Caco-2 (cell line): ENCODE data around the gene FAM47E. TPM values are rescaled to one million over a fixed set of nuclear protein-coding genes. Genes with fewer than 3 reads are reported as not detected.
A peak's percentile ranks its signal among the peaks of the same experiment; 100 is the strongest.

ENCODE experiments used
- BruUV-seq: library from RNA; stranded (reverse); fragments of 400-500 nt; replicated peaks from 2 replicates; lab custom pipeline; 2021; lab: Mats Ljungman, UMichigan
- CTCF ChIA-PET: fragments of 300-600 bp; sonication (Branson Sonifier 250); formaldehyde crosslinking; loops from one replicate; lab custom pipeline; 2022; ENCODE audit warnings: antibody characterized with exemption; lab: Charles Lee
- POLR2A ChIA-PET: fragments of 300-600 bp; sonication (Branson Sonifier 250); formaldehyde crosslinking; loops from one replicate; lab custom pipeline; 2022; ENCODE audit warnings: antibody characterized with exemption; lab: Charles Lee
- DNase-seq, 2 experiments: peaks; one replicate each; pipeline versions ENCODE4 v3.0.0 to v3.0.0-alpha.2; 2020 to 2022
- H3K27me3 ChIP-seq: replicated peaks from 2 replicates; pipeline ENCODE4 v1.6.0; 2011; ENCODE audit warnings: low read length; ENCODE audit not compliant: control insufficient read depth, insufficient read depth
- H3K36me3 ChIP-seq: 2 replicates; pipeline ENCODE4 v1.5.1; 2011; ENCODE audit warnings: low read length; ENCODE audit not compliant: control insufficient read depth, insufficient read depth
- H3K4me1 ChIP-seq: fragments of 250-450 bp; sonication (Bioruptor Pico); 2 replicates; pipeline ENCODE4 v1.5.1; 2020; ENCODE audit warnings: mild to moderate bottlenecking
- H3K4me3 ChIP-seq: 2 replicates; pipeline ENCODE4 v1.5.1; 2011; ENCODE audit warnings: low read depth, mild to moderate bottlenecking, control low read depth, low read length
- H3K9me3 ChIP-seq: fragments of 250-450 bp; sonication (Bioruptor Pico); 2 replicates; pipeline ENCODE4 v1.5.1; 2020; ENCODE audit warnings: mild to moderate bottlenecking, moderate library complexity
- H3K27ac Mint-ChIP-seq: one replicate; pipeline ENCODE4 v1.8.0; 2022; ENCODE audit warnings: mixed read lengths; ENCODE audit not compliant: unreplicated experiment
- H3K27me3 Mint-ChIP-seq: one replicate; pipeline ENCODE4 v1.8.0; 2022; ENCODE audit warnings: mixed read lengths; ENCODE audit not compliant: insufficient read depth, unreplicated experiment
- H3K36me3 Mint-ChIP-seq: one replicate; pipeline ENCODE4 v1.8.0; 2022; ENCODE audit warnings: mild to moderate bottlenecking, mixed read lengths; ENCODE audit not compliant: insufficient read depth, unreplicated experiment
- H3K4me1 Mint-ChIP-seq: one replicate; pipeline ENCODE4 v1.8.0; 2022; ENCODE audit warnings: low read depth, mixed read lengths; ENCODE audit not compliant: unreplicated experiment
- H3K4me3 Mint-ChIP-seq: one replicate; pipeline ENCODE4 v1.8.0; 2022; ENCODE audit warnings: mild to moderate bottlenecking, moderate library complexity, mixed read lengths; ENCODE audit not compliant: unreplicated experiment
- H3K9me3 Mint-ChIP-seq: one replicate; pipeline ENCODE4 v1.8.0; 2022; ENCODE audit warnings: mixed read lengths; ENCODE audit not compliant: unreplicated experiment
- CTCF ChIP-seq, 2 experiments: fragments of 200-600 bp in 1 of 2; IDR thresholded peaks; 1 replicate in 1 of 2; 2 replicates in 1 of 2; pipeline versions ENCODE4 v1.5.1 to v1.8.0; 2011 to 2022; ENCODE audit warnings: antibody characterized with exemption in 1 of 2, control low read depth in 1 of 2, inconsistent platforms in 1 of 2, low read depth in 1 of 2, low read length in 1 of 2, mild to moderate bottlenecking in 1 of 2, moderate library complexity in 1 of 2; ENCODE audit not compliant: insufficient read depth in 1 of 2, severe bottlenecking in 1 of 2, unreplicated experiment in 1 of 2
- intact Hi-C: fragments of 100-400 bp; cut with micrococcal nuclease; formaldehyde crosslinking; loops from one replicate; pipeline ENCODE4 v1.10.0; 2022; ENCODE audit not compliant: unreplicated experiment
- total RNA-seq: library from RNA; stranded (reverse); gene quantifications from 2 replicates; pipeline ENCODE4 v1.2.3, GENCODE V29; 2022

FAM47E gene
- total RNA-seq, 1 experiment from 2014 or later = 6.6 TPM

GRCh38 chr4:76305033-76305687 lies 53.6 kb downstream of the FAM47E start:
- Histone ChIP-seq H3K4me1 (peaks cover 25% of the 10 kb centered on the region), H3K27me3 (no peaks in the 10 kb centered on the region), H3K9me3 (no peaks in the 10 kb centered on the region), H3K36me3 (no peaks in the 10 kb centered on the region), H3K4me3 (peak overlapping the region; percentile 51)
- DNase-seq = no peak
- no peaks in the 10 kb centered on the region for H3K27me3 Mint-ChIP-seq
- POLR2A ChIA-PET = no interaction called here
- BruUV-seq = no TSS peak
- CTCF ChIA-PET = interaction anchor here (1.0 to 2.8 kb wide), 3 partner anchors 54 to 126 kb away, joined by 4 to 29 read pairs (median 6); no protein-coding TSS in a partner anchor
- H3K4me1 Mint-ChIP-seq = peaks cover 31% of the 10 kb centered on the region
- no peak for TF ChIP-seq CTCF (IDR thresholded peaks at IDR 0.05; ENCODE audit: insufficient read depth in 1 of 2, low read depth in 1 of 2, low read length in 1 of 2, severe bottlenecking in 1 of 2, unreplicated experiment in 1 of 2)
- peak overlapping the region; percentile 71 for H3K27ac Mint-ChIP-seq
- intact Hi-C loops = loop anchor here (10.0 kb wide), 1 partner anchor 90 kb away; the partner anchor contains the start of gene SCARB2
- no peaks in the 10 kb centered on the region for H3K9me3 Mint-ChIP-seq
- peak overlapping the region; percentile 90 for H3K4me3 Mint-ChIP-seq
- H3K36me3 Mint-ChIP-seq = peaks cover 12% of the 10 kb centered on the region

- no peak for TF ChIP-seq CTCF (IDR thresholded peaks at IDR 0.05; ENCODE audit: insufficient read depth in 1 of 2, low read depth in 1 of 2, low read length in 1 of 2, severe bottlenecking in 1 of 2, unreplicated experiment in 1 of 2)
- Mint-ChIP-seq H3K36me3 (peaks cover 12% of the 10 kb centered on the region), H3K27me3 (no peaks in the 10 kb centered on the region), H3K9me3 (no peaks in the 10 kb centered on the region), H3K4me1 (peaks cover 26% of the 10 kb centered on the region), H3K4me3 (peak within 1 kb of the TSS; percentile 90), H3K27ac (peak within 1 kb of the TSS; percentile 71)
- ChIA-PET POLR2A (interaction anchor here (0.6 kb wide), 2 partner anchors 10 to 643 kb away, joined by 3 read pairs; partner anchors contain the start of gene SEPTIN11), CTCF (interaction anchor here (0.5 to 2.8 kb wide), 7 partner anchors 25 to 127 kb away, joined by 3 to 29 read pairs (median 4); no protein-coding TSS in a partner anchor)
- no peaks in the 10 kb centered on the region for H3K9me3 ChIP-seq
- BruUV-seq = TSS peak; percentile 51
- peak; percentile 85 to 88 for DNase-seq
- H3K4me1 ChIP-seq = peaks cover 22% of the 10 kb centered on the region
- H3K27me3 ChIP-seq = no peaks in the 10 kb centered on the region
- H3K36me3 ChIP-seq = no peaks in the 10 kb centered on the region
- intact Hi-C loops = loop anchor here (1.0 to 10.0 kb wide), 4 partner anchors 55 to 127 kb away; partner anchors contain the start of genes FAM47E and SCARB2
- H3K4me3 ChIP-seq = peak within 1 kb of the TSS; percentile 51
Measured at GRCh38 chr4:76305971-76306881, 54.7 kb downstream of the FAM47E start, which contains the start of gene STBD1. Gene STBD1, plus strand, starts transcription at chr4:76306733. Its CDS starts 37 bp downstream, at chr4:76306770.
